Measurements from ENCODE around the gene CST7. TPM values are rescaled to one million over a fixed set of nuclear protein-coding genes. Genes with fewer than 3 reads are reported as not detected.

The CST7 gene
- total RNA-seq, 1 experiment from 2014 or later: not detected

DNA sequence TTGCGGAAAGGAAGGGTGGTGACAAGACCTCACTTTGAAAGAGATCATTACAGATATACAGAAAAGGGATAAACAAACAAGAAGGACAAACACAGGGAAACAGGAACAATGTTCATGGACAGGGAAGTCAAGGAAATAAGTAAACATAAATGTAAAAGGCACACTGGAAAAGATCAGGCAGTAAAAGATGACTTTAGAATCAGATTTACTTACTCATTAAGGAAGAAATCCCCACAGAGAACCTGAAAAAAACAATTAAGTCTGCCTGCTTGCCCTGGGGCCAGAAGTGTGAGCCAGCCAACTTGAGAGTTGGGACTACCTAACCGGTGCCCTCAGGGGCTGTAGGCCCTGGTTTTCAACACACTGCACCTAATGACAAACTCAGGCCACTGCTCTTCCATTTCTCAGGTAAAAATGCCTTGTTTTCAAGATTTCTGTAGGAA, 41.8 kb downstream of the CST7 start:
- POLR2A ChIA-PET: no interaction called here
- DNase-seq (ENCODE audit: low read depth, low spot score) (no peak), ATAC-seq (no peak)
- TF ChIP-seq CTCF (IDR thresholded peaks at IDR 0.05): no peak
- H3K36me3 ChIP-seq (ENCODE audit: control insufficient read depth, insufficient read depth, low read length): no peaks in the 10 kb centered on the region; the same call in 1 of the 2 replicates
- peaks cover 44% of the 10 kb centered on the region for H3K4me1 ChIP-seq (ENCODE audit: control insufficient read depth, insufficient read depth, low read length)
- BruUV-seq (replicated peaks): no TSS peak
- H3K27ac ChIP-seq (ENCODE audit: low read length): peak overlapping the region; percentile 99
- intact Hi-C loops (cut with micrococcal nuclease; ENCODE audit: unreplicated experiment): loop anchor here (5.0 to 10.0 kb wide), 3 partner anchors 206 to 406 kb away; partner anchors contain the start of gene ENTPD6
- no peaks in the 10 kb centered on the region for H3K27me3 ChIP-seq (ENCODE audit: control insufficient read depth, insufficient read depth, low read length)
- H3K9me3 ChIP-seq (ENCODE audit: control insufficient read depth, insufficient read depth, low read depth, low read length): no peaks in the 10 kb centered on the region
- CTCF ChIA-PET: no interaction called here
- in situ Hi-C loops (cut with HindIII; ENCODE audit: low pct_unique_long_range_greater_than_20kb, low sequenced_read_pairs): no loop called here
- peak overlapping the region; percentile 82 to 87 for H3K4me3 ChIP-seq (ENCODE audit: low read depth in 2 of 2, low read length in 2 of 2)

GRCh38 chr20:24991897-24992486, 42.9 kb downstream of the CST7 start:
- no peak for TF ChIP-seq SIN3A (IDR thresholded peaks at IDR 0.05; ENCODE audit: borderline replicate concordance, insufficient read depth, low read depth, low read length)
- TF ChIP-seq CTCF (IDR thresholded peaks at IDR 0.05): no peak
- no peak for TF ChIP-seq REST (IDR thresholded peaks at IDR 0.05; ENCODE audit: insufficient read depth in 1 of 2, low read depth in 2 of 2, low read length in 1 of 2)
- TF ChIP-seq TCF7L2 (IDR thresholded peaks at IDR 0.05; ENCODE audit: low read depth, low read length): no peak
- TF ChIP-seq POLR2AphosphoS5 (IDR thresholded peaks at IDR 0.05; ENCODE audit: low read depth, low read length): no peak

More at GRCh38 chr20:24991897-24992486, 42.9 kb downstream of the CST7 start:
- BruUV-seq (replicated peaks): no TSS peak
- intact Hi-C loops (cut with micrococcal nuclease; ENCODE audit: unreplicated experiment) (loop anchor here (5.0 to 10.0 kb wide), 3 partner anchors 205 to 405 kb away; partner anchors contain the start of gene ENTPD6), in situ Hi-C loops (cut with HindIII; ENCODE audit: low pct_unique_long_range_greater_than_20kb, low sequenced_read_pairs) (no loop called here)
- no peak for DNase-seq (ENCODE audit: low read depth, low spot score)
- H3K36me3 ChIP-seq (ENCODE audit: control insufficient read depth, insufficient read depth, low read length): no peaks in the 10 kb centered on the region; the same call in 1 of the 2 replicates
- H3K9me3 ChIP-seq (ENCODE audit: control insufficient read depth, insufficient read depth, low read depth, low read length): no peaks in the 10 kb centered on the region
- ATAC-seq: peak; percentile 42
- H3K27me3 ChIP-seq (ENCODE audit: control insufficient read depth, insufficient read depth, low read length): no peaks in the 10 kb centered on the region
- H3K27ac ChIP-seq (ENCODE audit: low read length): peak overlapping the region; percentile 99
- ChIA-PET POLR2A (no interaction called here), CTCF (no interaction called here)
- H3K4me1 ChIP-seq (ENCODE audit: control insufficient read depth, insufficient read depth, low read length): peaks cover 50% of the 10 kb centered on the region
- peak overlapping the region; percentile 82 to 87 for H3K4me3 ChIP-seq (ENCODE audit: low read depth in 2 of 2, low read length in 2 of 2)
